ENCODE measurements around the gene AQP1. TPM values are rescaled to one million over a fixed set of nuclear protein-coding genes. Genes with fewer than 3 reads are reported as not detected.

AQP1 gene
- total RNA-seq, 2 experiments from 2014 or later: not detected

- Histone ChIP-seq H3K9me3 (ENCODE audit: low read length) (no peaks in the 10 kb centered on the region), H3K79me2 (ENCODE audit: insufficient read depth, low read depth, low read length) (no peaks in the 10 kb centered on the region), H3K4me2 (ENCODE audit: low read length) (no peak overlapping the region), H3K9me2 (ENCODE audit: insufficient read depth, low read length) (no peaks in the 10 kb centered on the region), H3K4me1 (ENCODE audit: insufficient read depth, low read length, poor library complexity, severe bottlenecking) (no peaks in the 10 kb centered on the region), H3K36me3 (ENCODE audit: insufficient read depth, low read length) (no peaks in the 10 kb centered on the region), H3K4me3 (ENCODE audit: low read depth, low read length, poor library complexity, severe bottlenecking) (no peak overlapping the region), H3K27ac (ENCODE audit: low read depth, low read length, poor library complexity, severe bottlenecking) (no peak overlapping the region), H4K20me1 (ENCODE audit: insufficient read depth, low read length) (no peaks in the 10 kb centered on the region), H2AFZ (ENCODE audit: low read length) (no peak overlapping the region)
- intact Hi-C loops (cut with micrococcal nuclease; ENCODE audit: unreplicated experiment): no loop called here
- TF ChIP-seq CTCF (conservative IDR thresholded peaks at IDR 0.05; ENCODE audit: low read length) (no peak), EZH2phosphoT487 (IDR thresholded peaks at IDR 0.05; ENCODE audit: borderline replicate concordance, low read depth, low read length) (no peak)
- BruUV-seq (replicated peaks): no TSS peak
- no peak for DNase-seq (ENCODE audit: low spot score)
- POLR2A ChIA-PET: interaction anchor here (0.5 to 0.7 kb wide), 2 partner anchors 897 to 1269 kb away, joined by 3 to 5 read pairs; no protein-coding TSS in a partner anchor
- CTCF ChIA-PET (ENCODE audit: unreplicated experiment): interaction anchor here (1.4 kb wide), 1 partner anchor 14 kb away, joined by 5 read pairs; no protein-coding TSS in a partner anchor
Measured at GRCh38 chr7:30864101-30864500, 47.6 kb upstream of the AQP1 start.

- Histone ChIP-seq H4K20me1 (ENCODE audit: insufficient read depth, low read length) (no peaks in the 10 kb centered on the region), H3K4me3 (ENCODE audit: low read depth, low read length, poor library complexity, severe bottlenecking) (no peak overlapping the region), H3K4me1 (ENCODE audit: insufficient read depth, low read length, poor library complexity, severe bottlenecking) (no peaks in the 10 kb centered on the region), H2AFZ (ENCODE audit: low read length) (no peak overlapping the region), H3K27ac (ENCODE audit: low read depth, low read length, poor library complexity, severe bottlenecking) (no peak overlapping the region), H3K9me2 (ENCODE audit: insufficient read depth, low read length) (no peaks in the 10 kb centered on the region), H3K36me3 (ENCODE audit: insufficient read depth, low read length) (no peaks in the 10 kb centered on the region), H3K79me2 (ENCODE audit: insufficient read depth, low read depth, low read length) (no peaks in the 10 kb centered on the region), H3K4me2 (ENCODE audit: low read length) (no peak overlapping the region), H3K9me3 (ENCODE audit: low read length) (no peaks in the 10 kb centered on the region)
- no peak for DNase-seq (ENCODE audit: low spot score)
- BruUV-seq (replicated peaks): no TSS peak
- intact Hi-C loops (cut with micrococcal nuclease; ENCODE audit: unreplicated experiment): no loop called here
- TF ChIP-seq CTCF (conservative IDR thresholded peaks at IDR 0.05; ENCODE audit: low read length) (no peak), EZH2phosphoT487 (IDR thresholded peaks at IDR 0.05; ENCODE audit: borderline replicate concordance, low read depth, low read length) (no peak)
- POLR2A ChIA-PET: no interaction called here
- CTCF ChIA-PET (ENCODE audit: unreplicated experiment): interaction anchor here (1.4 kb wide), 1 partner anchor 15 kb away, joined by 5 read pairs; no protein-coding TSS in a partner anchor
Measured at GRCh38 chr7:30865076-30865475, 46.6 kb upstream of the AQP1 start.

GRCh38 chr7:30865821-30866220 is 45.8 kb upstream of the AQP1 start:
- no peak overlapping the region for H3K4me2 ChIP-seq (ENCODE audit: low read length)
- H3K4me3 ChIP-seq (ENCODE audit: low read depth, low read length, poor library complexity, severe bottlenecking): no peak overlapping the region
- H3K9me2 ChIP-seq (ENCODE audit: insufficient read depth, low read length): no peaks in the 10 kb centered on the region
- no peaks in the 10 kb centered on the region for H3K9me3 ChIP-seq (ENCODE audit: low read length)
- no TSS peak for BruUV-seq (replicated peaks)
- no peak overlapping the region for H3K27ac ChIP-seq (ENCODE audit: low read depth, low read length, poor library complexity, severe bottlenecking)
- no peaks in the 10 kb centered on the region for H3K36me3 ChIP-seq (ENCODE audit: insufficient read depth, low read length)
- no peak for TF ChIP-seq EZH2phosphoT487 (IDR thresholded peaks at IDR 0.05; ENCODE audit: borderline replicate concordance, low read depth, low read length)
- TF ChIP-seq CTCF (conservative IDR thresholded peaks at IDR 0.05; ENCODE audit: low read length): no peak
- no peaks in the 10 kb centered on the region for H3K79me2 ChIP-seq (ENCODE audit: insufficient read depth, low read depth, low read length)
- ChIA-PET CTCF (ENCODE audit: unreplicated experiment) (no interaction called here), POLR2A (interaction anchor here (0.7 kb wide), 1 partner anchor 13 kb away, joined by 3 read pairs; no protein-coding TSS in a partner anchor)
- DNase-seq (ENCODE audit: low spot score): no peak
- intact Hi-C loops (cut with micrococcal nuclease; ENCODE audit: unreplicated experiment): no loop called here
- no peaks in the 10 kb centered on the region for H3K4me1 ChIP-seq (ENCODE audit: insufficient read depth, low read length, poor library complexity, severe bottlenecking)
- H4K20me1 ChIP-seq (ENCODE audit: insufficient read depth, low read length): no peaks in the 10 kb centered on the region
- no peak overlapping the region for H2AFZ ChIP-seq (ENCODE audit: low read length)

Data from OCI-LY7 (cell line).